Measurements from ENCODE around the gene BCL11A.
A peak's percentile ranks its signal among the peaks of the same experiment; 100 is the strongest.

DNA sequence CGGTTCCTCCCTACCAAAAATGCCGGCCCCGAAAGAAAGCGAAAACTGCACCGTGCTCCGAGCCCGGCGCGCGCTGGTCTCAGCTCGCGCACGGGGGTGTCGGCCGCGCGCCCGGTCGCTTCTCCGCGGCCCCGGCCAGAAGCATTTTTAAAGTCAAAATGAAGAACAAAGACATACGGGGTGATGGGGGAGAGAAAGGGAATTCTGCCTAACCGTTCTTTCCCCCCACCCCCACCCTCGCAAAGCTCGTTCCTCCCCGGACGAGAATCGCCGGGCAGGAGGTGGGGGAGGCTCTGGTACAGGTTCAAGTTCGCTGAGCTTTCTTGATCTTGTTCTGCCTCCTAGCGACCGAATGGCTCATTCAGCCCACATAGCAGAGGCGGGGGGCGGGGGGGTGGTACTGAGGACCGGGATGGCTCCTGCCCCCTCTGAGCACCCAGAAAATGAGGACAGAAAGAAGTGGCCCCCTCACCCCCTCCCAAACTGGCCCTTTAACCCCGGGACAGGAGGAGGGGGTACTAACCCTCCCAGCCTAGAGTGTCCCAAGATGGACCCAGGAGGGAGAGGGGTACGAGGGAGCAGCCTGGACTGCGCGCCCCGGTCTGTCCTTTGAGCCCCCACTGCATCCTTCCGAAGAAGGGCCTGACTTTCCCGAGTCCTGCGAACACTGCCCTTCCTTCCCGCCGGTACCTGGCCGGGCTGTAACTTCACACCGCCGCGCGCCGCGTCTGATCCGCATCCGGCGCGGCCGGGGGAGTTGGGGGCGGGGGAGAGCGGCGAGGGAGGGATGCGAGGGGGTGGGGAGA is 3.1 kb downstream of the BCL11A start:
- TF ChIP-seq, protein P1, sequence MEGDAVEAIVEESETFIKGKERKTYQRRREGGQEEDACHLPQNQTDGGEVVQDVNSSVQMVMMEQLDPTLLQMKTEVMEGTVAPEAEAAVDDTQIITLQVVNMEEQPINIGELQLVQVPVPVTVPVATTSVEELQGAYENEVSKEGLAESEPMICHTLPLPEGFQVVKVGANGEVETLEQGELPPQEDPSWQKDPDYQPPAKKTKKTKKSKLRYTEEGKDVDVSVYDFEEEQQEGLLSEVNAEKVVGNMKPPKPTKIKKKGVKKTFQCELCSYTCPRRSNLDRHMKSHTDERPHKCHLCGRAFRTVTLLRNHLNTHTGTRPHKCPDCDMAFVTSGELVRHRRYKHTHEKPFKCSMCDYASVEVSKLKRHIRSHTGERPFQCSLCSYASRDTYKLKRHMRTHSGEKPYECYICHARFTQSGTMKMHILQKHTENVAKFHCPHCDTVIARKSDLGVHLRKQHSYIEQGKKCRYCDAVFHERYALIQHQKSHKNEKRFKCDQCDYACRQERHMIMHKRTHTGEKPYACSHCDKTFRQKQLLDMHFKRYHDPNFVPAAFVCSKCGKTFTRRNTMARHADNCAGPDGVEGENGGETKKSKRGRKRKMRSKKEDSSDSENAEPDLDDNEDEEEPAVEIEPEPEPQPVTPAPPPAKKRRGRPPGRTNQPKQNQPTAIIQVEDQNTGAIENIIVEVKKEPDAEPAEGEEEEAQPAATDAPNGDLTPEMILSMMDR (IDR thresholded peaks at IDR 0.05; ENCODE audit: low read depth, low read length, missing input control) = peak; percentile 61
- TF ChIP-seq RAD21 (IDR thresholded peaks at IDR 0.05) = peak; percentile 89

Measured in liver (tissue), 3 donors.